ENCODE measurements around the gene EPAS1.

The EPAS1 gene

DNA sequence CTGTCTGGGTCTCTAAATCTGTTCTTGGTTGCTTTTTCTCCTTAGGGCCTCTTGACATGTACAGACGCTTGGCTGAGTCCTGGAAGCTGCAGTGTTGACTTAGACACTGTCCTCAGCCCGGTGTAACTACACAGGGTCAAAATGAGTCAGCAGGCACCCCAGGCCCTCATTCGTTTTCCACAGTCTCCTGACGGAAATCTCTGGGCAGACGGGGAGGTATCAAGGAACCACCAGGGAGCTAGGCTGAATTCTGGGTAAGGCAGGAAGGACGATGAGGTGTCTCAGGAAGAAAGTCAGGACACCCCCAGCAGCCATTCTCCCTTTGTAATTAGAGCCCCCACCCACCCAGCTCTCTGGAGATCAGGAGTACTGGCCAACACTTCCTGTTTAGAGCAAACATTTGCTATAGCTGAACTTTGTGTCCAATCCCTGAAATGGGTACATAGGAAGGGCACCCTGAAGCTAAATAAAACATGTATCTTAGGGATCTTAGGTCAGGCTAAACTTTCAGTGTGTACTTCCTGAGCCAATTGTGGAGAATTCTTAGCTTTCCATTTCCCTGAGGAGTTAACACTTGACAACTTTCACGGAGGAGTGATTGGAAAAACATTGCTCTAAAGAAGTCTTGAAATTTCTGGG, 23.9 kb upstream of the EPAS1 start:
- no peak for FAIRE-seq
- no peak for TF ChIP-seq CTCF (IDR thresholded peaks at IDR 0.05; ENCODE audit: insufficient read depth, missing control alignments)
- DNase-seq (ENCODE audit: insufficient read length, low spot score), result no peak

DNA sequence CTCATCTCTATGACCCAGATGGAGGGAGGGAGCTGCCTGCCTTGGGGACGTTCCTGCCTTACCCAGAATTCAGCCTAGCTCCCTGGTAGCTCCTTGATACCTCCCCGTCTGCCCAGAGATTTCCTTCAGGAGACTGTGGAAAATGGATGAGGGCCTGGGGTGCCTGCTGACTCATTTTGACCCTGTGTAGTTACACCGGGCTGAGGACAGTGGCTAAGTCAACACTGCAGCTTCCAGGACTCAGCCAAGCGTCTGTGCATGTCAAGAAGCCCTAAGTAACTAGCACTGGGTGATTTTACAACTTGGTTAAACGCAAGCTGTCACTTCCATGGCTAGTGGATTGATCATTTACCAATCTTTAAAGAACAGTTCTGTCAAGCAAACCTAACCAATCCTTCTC, 23.3 kb upstream of the EPAS1 start:
- TF ChIP-seq CTCF (IDR thresholded peaks at IDR 0.05; ENCODE audit: insufficient read depth, missing control alignments), result no peak
- DNase-seq (ENCODE audit: insufficient read length, low spot score), result no peak
- no peak for FAIRE-seq

GRCh38 chr2:46274586-46274985, 22.6 kb upstream of the EPAS1 start:
- DNase-seq (ENCODE audit: insufficient read length, low spot score) (no peak), FAIRE-seq (no peak)
- TF ChIP-seq CTCF (IDR thresholded peaks at IDR 0.05; ENCODE audit: insufficient read depth, missing control alignments), result no peak

GRCh38 chr2:46275995-46276394, 21.2 kb upstream of the EPAS1 start:
- FAIRE-seq (no peak), DNase-seq (ENCODE audit: insufficient read length, low spot score) (no peak)
- no peak for TF ChIP-seq CTCF (IDR thresholded peaks at IDR 0.05; ENCODE audit: insufficient read depth, missing control alignments)

DNA sequence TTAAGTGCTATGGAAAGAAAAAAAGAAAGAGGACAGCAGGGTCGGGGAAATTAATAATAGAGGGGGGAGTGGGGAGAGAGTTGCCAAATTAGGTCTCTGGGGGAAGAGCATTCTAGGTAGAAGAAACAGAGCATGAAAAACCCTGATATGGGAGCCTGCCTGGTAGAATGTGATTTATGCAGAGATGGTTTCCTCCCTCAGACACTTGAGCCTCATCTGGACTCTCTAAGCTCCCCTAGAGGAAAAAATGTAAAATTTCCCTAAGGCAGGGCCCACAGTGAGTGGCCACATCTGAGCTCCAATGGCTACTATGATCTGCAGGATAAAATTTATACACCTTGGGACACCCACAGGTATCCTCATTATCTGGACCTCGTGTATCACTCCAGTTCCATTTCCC, 20.6 kb upstream of the EPAS1 start:
- FAIRE-seq, result no peak
- no peak for TF ChIP-seq CTCF (IDR thresholded peaks at IDR 0.05; ENCODE audit: insufficient read depth, missing control alignments)
- no peak for DNase-seq (ENCODE audit: insufficient read length, low spot score)

GRCh38 chr2:46277431-46278190, 19.6 kb upstream of the EPAS1 start:
- DNase-seq (ENCODE audit: insufficient read length, low spot score) (no peak), FAIRE-seq (no peak)
- no peak for TF ChIP-seq CTCF (IDR thresholded peaks at IDR 0.05; ENCODE audit: insufficient read depth, missing control alignments)

DNA sequence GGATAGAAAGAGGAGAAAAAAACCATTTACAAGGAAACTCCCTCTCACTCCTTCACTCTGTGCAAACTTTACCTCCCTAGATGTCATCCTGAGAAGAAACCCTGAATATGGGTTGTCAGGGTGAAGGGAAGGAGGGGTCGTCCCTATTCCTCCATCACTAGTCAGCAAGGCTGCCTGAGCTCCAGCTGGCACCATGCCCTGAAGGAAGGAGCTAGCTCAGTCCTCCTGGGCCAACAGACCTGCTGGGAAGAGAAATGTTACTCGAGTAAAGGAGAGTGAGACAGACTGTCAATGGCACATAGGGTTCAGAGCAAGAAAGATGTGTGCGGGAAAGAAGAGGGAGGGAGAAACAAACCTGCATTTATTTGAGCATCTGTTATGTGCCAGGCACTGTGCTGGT, 18.3 kb upstream of the EPAS1 start:
- TF ChIP-seq CTCF (IDR thresholded peaks at IDR 0.05; ENCODE audit: insufficient read depth, missing control alignments), result no peak
- no peak for FAIRE-seq
- DNase-seq (ENCODE audit: insufficient read length, low spot score), result no peak

All from D721Med (cell line).